Smooth muscle cell (in vitro differentiated cells): Measurements from ENCODE around the gene PCYT2. TPM values are rescaled to one million over a fixed set of nuclear protein-coding genes. Genes with fewer than 3 reads are reported as not detected.

ENCODE experiments used
- DNase-seq: peaks from one replicate; lab custom pipeline; 2025; ENCODE audit not compliant: unreplicated experiment; lab: John Stamatoyannopoulos, UW
- H2AFZ ChIP-seq: fragments of 200-600 bp; sonication (generic); 2 replicates; pipeline ENCODE4 v1.6.0; 2016; ENCODE audit warnings: antibody characterized with exemption, low read depth, mild to moderate bottlenecking
- H3F3A ChIP-seq: fragments of 200-600 bp; sonication (generic); 2 replicates; pipeline ENCODE4 v1.6.0; 2017; ENCODE audit warnings: antibody characterized with exemption, low read depth
- H3K27ac ChIP-seq: fragments of 200-600 bp; sonication (generic); 2 replicates; pipeline ENCODE4 v1.5.1; 2016; ENCODE audit warnings: low read depth, mild to moderate bottlenecking
- H3K27me3 ChIP-seq: fragments of 200-600 bp; sonication (generic); 2 replicates; pipeline ENCODE4 v1.6.1; 2016; ENCODE audit warnings: low read depth, mild to moderate bottlenecking
- H3K36me3 ChIP-seq: fragments of 200-600 bp; sonication (generic); 2 replicates; pipeline ENCODE4 v1.5.1; 2016; ENCODE audit warnings: low read depth
- H3K4me1 ChIP-seq: fragments of 200-600 bp; sonication (generic); 2 replicates; pipeline ENCODE4 v1.5.1; 2016; ENCODE audit warnings: low read depth
- H3K4me2 ChIP-seq: fragments of 200-600 bp; sonication (generic); 2 replicates; pipeline ENCODE4 v1.6.0; 2016; ENCODE audit warnings: mild to moderate bottlenecking
- H3K4me3 ChIP-seq: fragments of 200-600 bp; sonication (generic); 2 replicates; pipeline ENCODE4 v1.5.1; 2016; ENCODE audit warnings: mild to moderate bottlenecking
- H3K79me2 ChIP-seq: fragments of 200-600 bp; sonication (generic); 2 replicates; pipeline ENCODE4 v1.6.0; 2016; ENCODE audit warnings: low read depth, mild to moderate bottlenecking
- H3K9ac ChIP-seq: fragments of 200-600 bp; sonication (generic); 2 replicates; pipeline ENCODE4 v1.6.0; 2016; ENCODE audit warnings: low read depth
- H3K9me3 ChIP-seq: fragments of 200-600 bp; sonication (generic); replicated peaks from 2 replicates; pipeline ENCODE4 v1.5.1; 2016; ENCODE audit warnings: low read depth
- H4K20me1 ChIP-seq: fragments of 200-600 bp; sonication (generic); 2 replicates; pipeline ENCODE4 v1.6.0; 2016; ENCODE audit warnings: low read depth
- WGBS: methylation state at CpG from one replicate; pipeline ENCODE4 v1.1.7; 2016; ENCODE audit warnings: low lambda C conversion rate; 5-methylcytosine and 5-hydroxymethylcytosine counted together
- polyA plus RNA-seq: library from polyadenylated mRNA; unstranded; fragments of >200 nt; fragmentation: Nextera tagmentation; extraction: Ambion mirVana; gene quantifications from 2 replicates; pipeline ENCODE4 v1.2.1, GENCODE V29; 2016
- total RNA-seq: library from RNA; depleted of rRNA; stranded (reverse); fragments of >200 nt; gene quantifications from 2 replicates; pipeline ENCODE4 v1.2.3, GENCODE V29; 2014
- TF ChIP-seq, protein P1 (sequence below): fragments of 200-600 bp; sonication (generic); IDR thresholded peaks from 2 replicates; pipeline ENCODE4 v1.5.1; 2017; ENCODE audit warnings: borderline replicate concordance, mild to moderate bottlenecking, antibody characterized with exemption; ENCODE audit not compliant: insufficient read depth, poor library complexity, severe bottlenecking

Gene PCYT2
- total and polyA plus RNA-seq, 2 experiments from 2014 or later: 11.4 to 50.6 TPM

DNA sequence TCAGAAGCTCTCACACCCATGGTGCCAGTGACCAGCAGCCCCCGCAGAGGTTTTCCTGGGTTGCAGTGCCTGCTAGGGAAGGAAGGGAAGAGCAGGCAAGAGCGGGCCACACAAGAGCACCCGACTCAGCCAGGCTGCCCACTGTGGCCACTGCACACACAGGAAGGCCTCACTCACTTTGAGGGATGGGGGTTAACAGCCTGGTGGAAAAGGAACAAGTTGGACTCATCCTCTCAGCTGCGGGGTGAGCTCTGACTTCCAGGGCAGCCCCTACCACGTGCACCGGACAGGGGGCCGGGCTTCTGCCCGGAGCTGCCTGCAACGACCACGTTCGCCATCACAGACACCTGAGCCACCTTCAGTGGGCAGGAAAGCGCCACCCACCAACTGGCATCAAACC, 59.0 kb downstream of the PCYT2 start:
- Histone ChIP-seq H3K4me3 (no peak overlapping the region), H3F3A (peaks cover 7% of the 10 kb centered on the region), H2AFZ (no peak overlapping the region), H3K36me3 (peaks cover 8% of the 10 kb centered on the region), H3K79me2 (peaks cover 81% of the 10 kb centered on the region), H3K4me1 (no peaks in the 10 kb centered on the region), H4K20me1 (peaks cover 98% of the 10 kb centered on the region), H3K9me3 (no peaks in the 10 kb centered on the region), H3K4me2 (no peak overlapping the region), H3K9ac (no peak overlapping the region), H3K27me3 (no peaks in the 10 kb centered on the region), H3K27ac (no peak overlapping the region)
- no peak for DNase-seq
- WGBS: 96% methylated on average over 12 of the region's 12 CpGs
- TF ChIP-seq, protein P1, sequence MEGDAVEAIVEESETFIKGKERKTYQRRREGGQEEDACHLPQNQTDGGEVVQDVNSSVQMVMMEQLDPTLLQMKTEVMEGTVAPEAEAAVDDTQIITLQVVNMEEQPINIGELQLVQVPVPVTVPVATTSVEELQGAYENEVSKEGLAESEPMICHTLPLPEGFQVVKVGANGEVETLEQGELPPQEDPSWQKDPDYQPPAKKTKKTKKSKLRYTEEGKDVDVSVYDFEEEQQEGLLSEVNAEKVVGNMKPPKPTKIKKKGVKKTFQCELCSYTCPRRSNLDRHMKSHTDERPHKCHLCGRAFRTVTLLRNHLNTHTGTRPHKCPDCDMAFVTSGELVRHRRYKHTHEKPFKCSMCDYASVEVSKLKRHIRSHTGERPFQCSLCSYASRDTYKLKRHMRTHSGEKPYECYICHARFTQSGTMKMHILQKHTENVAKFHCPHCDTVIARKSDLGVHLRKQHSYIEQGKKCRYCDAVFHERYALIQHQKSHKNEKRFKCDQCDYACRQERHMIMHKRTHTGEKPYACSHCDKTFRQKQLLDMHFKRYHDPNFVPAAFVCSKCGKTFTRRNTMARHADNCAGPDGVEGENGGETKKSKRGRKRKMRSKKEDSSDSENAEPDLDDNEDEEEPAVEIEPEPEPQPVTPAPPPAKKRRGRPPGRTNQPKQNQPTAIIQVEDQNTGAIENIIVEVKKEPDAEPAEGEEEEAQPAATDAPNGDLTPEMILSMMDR: no peak

GRCh38 chr17:81851423-81851822, 59.8 kb downstream of the PCYT2 start:
- no peak overlapping the region for H3K4me2 ChIP-seq
- 98% methylated on average over 16 of the region's 16 CpGs for WGBS
- DNase-seq: no peak
- no peaks in the 10 kb centered on the region for H3K9me3 ChIP-seq
- H3K27me3 ChIP-seq: no peaks in the 10 kb centered on the region
- no peak overlapping the region for H3K9ac ChIP-seq
- H3F3A ChIP-seq: peaks cover 11% of the 10 kb centered on the region
- H2AFZ ChIP-seq: no peak overlapping the region
- no peaks in the 10 kb centered on the region for H3K4me1 ChIP-seq
- H3K4me3 ChIP-seq: no peak overlapping the region
- peaks cover 10% of the 10 kb centered on the region for H3K36me3 ChIP-seq
- peaks cover 98% of the 10 kb centered on the region for H4K20me1 ChIP-seq
- no peak overlapping the region for H3K27ac ChIP-seq
- TF ChIP-seq, protein P1: no peak
- H3K79me2 ChIP-seq: peaks cover 72% of the 10 kb centered on the region

Other genes with a start within 250 kb of the PCYT2 start
- gene OXLD1, start 244.8 kb downstream of the PCYT2 start, total RNA-seq: 13.0 and 26.6 TPM in 2 replicates
- 32.1 and 32.3 TPM in 2 replicates for gene OXLD1, start 244.8 kb downstream of the PCYT2 start, polyA plus RNA-seq
- 5.0 and 8.1 TPM in 2 replicates for gene CCDC137, start 244.7 kb downstream of the PCYT2 start, total RNA-seq
- 24.6 and 30.2 TPM in 2 replicates for gene CCDC137, start 244.7 kb downstream of the PCYT2 start, polyA plus RNA-seq
- 22.3 and 24.0 TPM in 2 replicates for gene ARL16, start 227.6 kb downstream of the PCYT2 start, total RNA-seq
- 62.1 and 77.3 TPM in 2 replicates for gene ARL16, start 227.6 kb downstream of the PCYT2 start, polyA plus RNA-seq
- 64.9 and 68.0 TPM in 2 replicates for gene HGS, start 227.4 kb downstream of the PCYT2 start, total RNA-seq
- 164 and 194 TPM in 2 replicates for gene HGS, start 227.4 kb downstream of the PCYT2 start, polyA plus RNA-seq
- gene MRPL12, start 208.0 kb downstream of the PCYT2 start, total RNA-seq: 16.5 and 22.2 TPM in 2 replicates
- gene MRPL12, start 208.0 kb downstream of the PCYT2 start, polyA plus RNA-seq: 83.6 and 92.4 TPM in 2 replicates
- 8.4 and 11.3 TPM in 2 replicates for gene SLC25A10, start 199.1 kb downstream of the PCYT2 start, total RNA-seq
- 13.0 and 21.0 TPM in 2 replicates for gene SLC25A10, start 199.1 kb downstream of the PCYT2 start, polyA plus RNA-seq
- gene GCGR, start 107.2 kb downstream of the PCYT2 start, total RNA-seq: not detected in 2 replicates
- 0.58 TPM in 1 of 2 replicates, not detected in the other for gene GCGR, start 107.2 kb downstream of the PCYT2 start, polyA plus RNA-seq
- gene MCRIP1, start 78.1 kb downstream of the PCYT2 start, total RNA-seq: 85.1 and 85.8 TPM in 2 replicates
- 194 and 208 TPM in 2 replicates for gene MCRIP1, start 78.1 kb downstream of the PCYT2 start, polyA plus RNA-seq
- 0.58 and 3.1 TPM in 2 replicates for gene PPP1R27, start 76.3 kb downstream of the PCYT2 start, total RNA-seq
- 0.79 and 1.6 TPM in 2 replicates for gene PPP1R27, start 76.3 kb downstream of the PCYT2 start, polyA plus RNA-seq
- 1,406 and 1,593 TPM in 2 replicates for gene P4HB, start 50.9 kb downstream of the PCYT2 start, total RNA-seq
- gene P4HB, start 50.9 kb downstream of the PCYT2 start, polyA plus RNA-seq: 1,326 and 1,526 TPM in 2 replicates
- 67.6 and 256 TPM in 2 replicates for gene ARHGDIA, start 40.1 kb downstream of the PCYT2 start, total RNA-seq
- 353 and 360 TPM in 2 replicates for gene ARHGDIA, start 40.1 kb downstream of the PCYT2 start, polyA plus RNA-seq
- 58.9 and 75.9 TPM in 2 replicates for gene ALYREF, start 19.8 kb downstream of the PCYT2 start, total RNA-seq
- gene ALYREF, start 19.8 kb downstream of the PCYT2 start, polyA plus RNA-seq: 123 and 136 TPM in 2 replicates
- gene ANAPC11, start 19.7 kb downstream of the PCYT2 start, total RNA-seq: 147 and 222 TPM in 2 replicates
- 428 and 444 TPM in 2 replicates for gene ANAPC11, start 19.7 kb downstream of the PCYT2 start, polyA plus RNA-seq
- 7.9 TPM in 1 of 2 replicates, not detected in the other for gene NPB, start 9.2 kb downstream of the PCYT2 start, total RNA-seq
- gene NPB, start 9.2 kb downstream of the PCYT2 start, polyA plus RNA-seq: 13.6 and 14.4 TPM in 2 replicates
- 9.5 and 19.9 TPM in 2 replicates for gene SIRT7, start 6.8 kb upstream of the PCYT2 start, total RNA-seq
- 10.1 and 27.9 TPM in 2 replicates for gene SIRT7, start 6.8 kb upstream of the PCYT2 start, polyA plus RNA-seq
- 13.7 and 15.3 TPM in 2 replicates for gene MAFG, start 16.3 kb upstream of the PCYT2 start, total RNA-seq
- 30.3 and 39.0 TPM in 2 replicates for gene MAFG, start 16.3 kb upstream of the PCYT2 start, polyA plus RNA-seq
- gene PYCR1, start 25.9 kb upstream of the PCYT2 start, total RNA-seq: 144 and 157 TPM in 2 replicates
- 213 and 339 TPM in 2 replicates for gene PYCR1, start 25.9 kb upstream of the PCYT2 start, polyA plus RNA-seq
- gene MYADML2, start 35.8 kb upstream of the PCYT2 start, total RNA-seq: not detected in 2 replicates
- 0.82 TPM in 1 of 2 replicates, not detected in the other for gene MYADML2, start 35.8 kb upstream of the PCYT2 start, polyA plus RNA-seq
- gene NOTUM, start 49.8 kb upstream of the PCYT2 start, total RNA-seq: 0.90 and 1.3 TPM in 2 replicates
- 0.24 and 2.9 TPM in 2 replicates for gene NOTUM, start 49.8 kb upstream of the PCYT2 start, polyA plus RNA-seq
- 12.3 and 28.4 TPM in 2 replicates for gene ASPSCR1, start 66.2 kb upstream of the PCYT2 start, total RNA-seq
- 36.5 and 44.0 TPM in 2 replicates for gene ASPSCR1, start 66.2 kb upstream of the PCYT2 start, polyA plus RNA-seq
- 44.6 and 50.4 TPM in 2 replicates for gene CENPX, start 111.5 kb upstream of the PCYT2 start, total RNA-seq
- 57.5 and 72.8 TPM in 2 replicates for gene CENPX, start 111.5 kb upstream of the PCYT2 start, polyA plus RNA-seq
- 7.0 and 9.6 TPM in 2 replicates for gene LRRC45, start 111.9 kb upstream of the PCYT2 start, total RNA-seq
- 7.4 and 13.5 TPM in 2 replicates for gene LRRC45, start 111.9 kb upstream of the PCYT2 start, polyA plus RNA-seq
- 29.2 and 33.0 TPM in 2 replicates for gene RAC3, start 120.3 kb upstream of the PCYT2 start, total RNA-seq
- gene RAC3, start 120.3 kb upstream of the PCYT2 start, polyA plus RNA-seq: 12.1 and 15.3 TPM in 2 replicates
- 34.9 and 46.4 TPM in 2 replicates for gene DCXR, start 126.3 kb upstream of the PCYT2 start, total RNA-seq
- 84.4 and 89.4 TPM in 2 replicates for gene DCXR, start 126.3 kb upstream of the PCYT2 start, polyA plus RNA-seq
- 20.3 and 27.1 TPM in 2 replicates for gene RFNG, start 140.4 kb upstream of the PCYT2 start, total RNA-seq
- gene RFNG, start 140.4 kb upstream of the PCYT2 start, polyA plus RNA-seq: 54.9 and 58.8 TPM in 2 replicates
- 72.0 and 93.7 TPM in 2 replicates for gene GPS1, start 140.5 kb upstream of the PCYT2 start, total RNA-seq
- gene GPS1, start 140.5 kb upstream of the PCYT2 start, polyA plus RNA-seq: 134 and 143 TPM in 2 replicates
- 30.7 and 49.4 TPM in 2 replicates for gene DUS1L, start 154.4 kb upstream of the PCYT2 start, total RNA-seq
- 125 and 141 TPM in 2 replicates for gene DUS1L, start 154.4 kb upstream of the PCYT2 start, polyA plus RNA-seq
- 46.6 and 49.4 TPM in 2 replicates for gene FASN, start 186.8 kb upstream of the PCYT2 start, total RNA-seq
- gene FASN, start 186.8 kb upstream of the PCYT2 start, polyA plus RNA-seq: 48.4 and 49.3 TPM in 2 replicates